Urinary bladder (tissue), 4 donors: Measurements from ENCODE around the gene FBH1. TPM values are rescaled to one million over a fixed set of nuclear protein-coding genes. Genes with fewer than 3 reads are reported as not detected.
"Not testable (repeated sequence)": the region's sequence is repeated elsewhere in the genome, so short reads cannot be mapped to it uniquely, and the experiment has no call there.

ENCODE experiments used
- DNase-seq: peaks from one replicate; pipeline ENCODE4 v3.0.0-alpha.2; 2015; ENCODE audit errors: extremely low spot score
- H3K27ac ChIP-seq: one replicate; pipeline ENCODE4 v1.5.1; 2013; ENCODE audit warnings: low read depth, mild to moderate bottlenecking, moderate library complexity
- H3K36me3 ChIP-seq: one replicate; pipeline ENCODE4 v1.6.1; 2013; ENCODE audit warnings: mild to moderate bottlenecking, moderate library complexity; ENCODE audit not compliant: insufficient read depth
- H3K4me1 ChIP-seq: one replicate; pipeline ENCODE4 v1.6.1; 2013; ENCODE audit warnings: mild to moderate bottlenecking, moderate library complexity; ENCODE audit not compliant: insufficient read depth
- H3K4me3 ChIP-seq: one replicate; pipeline ENCODE4 v1.5.1; 2013; ENCODE audit warnings: low read depth, low read length
- WGBS: extraction: QIAGEN DNeasy Blood & Tissue Kit; methylation state at CpG from one replicate; pipeline ENCODE4 v1.1.7; 2013; 5-methylcytosine and 5-hydroxymethylcytosine counted together
- polyA plus RNA-seq: library from polyadenylated mRNA; stranded (reverse); fragments of 200-250 nt; gene quantifications from one replicate; pipeline ENCODE4 v1.2.3, GENCODE V29; 2013
- total RNA-seq: library from RNA; depleted of rRNA; stranded (reverse); fragments of >200 nt; gene quantifications from one replicate; pipeline ENCODE4 v1.2.3, GENCODE V29; 2014
- donor health status: healthy with polysubstance abuse.
- donor health status: healthy.

Gene FBH1
- total and polyA plus RNA-seq, 2 donors = 57.4 to 65.7 TPM

DNA sequence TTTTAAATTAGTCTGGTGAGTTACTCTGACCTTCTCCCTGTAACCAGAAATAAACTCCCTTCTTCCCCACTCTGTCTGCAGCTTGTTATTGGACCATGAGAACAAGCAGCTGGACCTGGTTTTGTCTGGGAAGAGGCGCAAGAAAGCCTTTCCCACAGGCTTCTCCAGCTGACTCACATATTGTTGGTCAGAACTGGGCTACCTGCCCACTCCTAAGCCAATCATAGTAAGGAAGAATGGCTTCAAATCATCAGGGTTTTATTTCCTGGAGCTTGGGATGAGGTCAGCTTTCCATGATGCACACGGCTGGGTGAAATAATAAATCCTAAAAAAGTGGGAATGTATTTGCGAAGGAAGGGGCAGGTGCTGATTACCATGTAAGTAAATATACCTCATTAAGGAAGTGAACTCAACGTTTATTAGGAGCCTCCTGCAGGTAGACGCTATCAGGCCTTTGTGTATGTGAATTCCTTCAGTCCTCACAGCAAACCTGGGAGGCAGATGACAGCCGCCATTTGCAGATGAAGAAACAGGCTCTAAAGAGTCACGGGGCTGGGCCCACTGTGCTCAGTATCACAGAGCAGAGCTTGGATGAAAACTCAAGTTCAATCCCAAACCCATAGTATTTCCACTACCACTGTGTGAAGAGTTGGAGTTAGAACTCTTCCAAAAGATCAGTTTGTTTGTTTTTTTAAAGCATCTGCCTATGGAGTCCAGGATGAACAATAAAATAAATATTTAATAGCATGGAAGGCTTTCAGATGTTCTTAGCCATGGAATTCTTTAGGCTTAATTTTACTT is 54.5 kb downstream of the FBH1 start:
- H3K27ac ChIP-seq = peak overlapping the region; percentile 92
- H3K36me3 ChIP-seq = no peaks in the 10 kb centered on the region
- H3K4me1 ChIP-seq = peaks cover 4% of the 10 kb centered on the region
- H3K4me3 ChIP-seq = no peak overlapping the region
- WGBS = 30% methylated on average over 7 of the region's 7 CpGs
- DNase-seq = peak; percentile 89

DNA sequence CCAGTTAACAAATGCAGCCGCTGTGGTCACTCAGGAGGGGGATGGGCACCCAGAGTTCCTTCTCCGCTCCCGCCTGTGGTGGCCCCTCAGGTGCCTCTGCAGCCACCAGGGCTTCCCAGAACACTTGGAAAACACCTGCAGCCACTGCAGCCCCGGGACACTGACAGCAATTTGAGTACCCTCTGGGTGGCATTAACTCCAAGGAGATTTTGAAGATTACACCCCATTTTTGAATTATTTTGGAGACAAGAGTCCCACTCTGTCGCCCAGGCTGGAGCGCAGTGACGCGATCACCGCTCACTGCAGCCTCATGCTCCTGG is 55.1 kb downstream of the FBH1 start:
- H3K4me3 ChIP-seq = peak overlapping the region; percentile 10
- H3K36me3 ChIP-seq = no peaks in the 10 kb centered on the region

GRCh38 chr10:5945561-5946418 is 55.7 kb downstream of the FBH1 start:
- H3K27ac ChIP-seq = peak overlapping the region; percentile 92
- H3K36me3 ChIP-seq = no peaks in the 10 kb centered on the region
- DNase-seq = peak; percentile 36
- H3K4me3 ChIP-seq = peak overlapping the region; percentile 21
- peaks cover 4% of the 10 kb centered on the region for H3K4me1 ChIP-seq
- 26% methylated on average over 21 of the region's 21 CpGs for WGBS

More for the DNA sequence above, 55.1 kb downstream of the FBH1 start:
- 63% methylated on average over 9 of the region's 9 CpGs for WGBS
- peak overlapping the region; percentile 92 for H3K27ac ChIP-seq
- no peak for DNase-seq
- peaks cover 4% of the 10 kb centered on the region for H3K4me1 ChIP-seq

DNA sequence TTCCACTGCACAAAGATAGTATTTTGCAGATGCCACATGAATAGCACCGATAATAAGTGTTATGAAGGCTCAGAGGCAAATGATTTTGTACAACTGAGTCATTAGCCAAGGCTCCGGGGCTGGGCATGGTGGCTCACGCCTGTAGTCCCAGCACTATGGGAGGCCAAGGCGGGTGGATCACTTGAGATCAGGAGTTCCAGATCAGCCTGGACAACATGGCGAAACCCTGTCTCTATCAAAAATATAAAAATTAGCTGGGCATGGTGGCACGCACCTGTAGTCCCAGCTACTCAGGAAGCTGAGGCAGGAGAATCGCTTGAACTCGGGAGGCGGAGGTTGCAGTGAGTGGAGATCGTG is 56.4 kb downstream of the FBH1 start:
- not testable (repeated sequence) for H3K4me3 ChIP-seq, H3K36me3 ChIP-seq, H3K4me1 ChIP-seq, DNase-seq
- peak overlapping the region; percentile 72 for H3K27ac ChIP-seq
- WGBS = 87% methylated on average over 10 of the region's 10 CpGs

DNA sequence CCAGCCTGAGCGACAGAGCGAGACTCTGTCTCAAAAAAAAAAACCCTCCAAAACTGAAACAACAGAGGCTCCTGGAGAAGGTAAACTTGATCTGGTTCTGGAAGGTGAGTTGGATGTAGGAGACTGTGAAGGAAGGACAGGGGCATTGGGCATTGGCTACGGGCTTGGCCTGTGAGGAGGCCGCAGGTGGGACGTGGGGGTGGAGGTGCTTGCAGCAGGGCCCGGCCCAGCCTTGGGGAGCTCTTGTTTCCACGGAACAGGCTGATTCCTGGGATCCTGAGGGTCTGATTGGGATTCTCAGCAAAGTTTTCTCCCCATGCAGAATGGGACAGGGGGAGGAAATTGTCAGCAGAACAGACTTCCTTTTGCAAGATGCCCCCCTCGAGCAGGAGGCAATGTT is 56.7 kb downstream of the FBH1 start:
- WGBS = 92% methylated on average over 8 of the region's 8 CpGs
- H3K4me3 ChIP-seq = no peak overlapping the region
- no peak overlapping the region for H3K27ac ChIP-seq
- no peak for DNase-seq
- no peaks in the 10 kb centered on the region for H3K36me3 ChIP-seq
- peaks cover 4% of the 10 kb centered on the region for H3K4me1 ChIP-seq

DNA sequence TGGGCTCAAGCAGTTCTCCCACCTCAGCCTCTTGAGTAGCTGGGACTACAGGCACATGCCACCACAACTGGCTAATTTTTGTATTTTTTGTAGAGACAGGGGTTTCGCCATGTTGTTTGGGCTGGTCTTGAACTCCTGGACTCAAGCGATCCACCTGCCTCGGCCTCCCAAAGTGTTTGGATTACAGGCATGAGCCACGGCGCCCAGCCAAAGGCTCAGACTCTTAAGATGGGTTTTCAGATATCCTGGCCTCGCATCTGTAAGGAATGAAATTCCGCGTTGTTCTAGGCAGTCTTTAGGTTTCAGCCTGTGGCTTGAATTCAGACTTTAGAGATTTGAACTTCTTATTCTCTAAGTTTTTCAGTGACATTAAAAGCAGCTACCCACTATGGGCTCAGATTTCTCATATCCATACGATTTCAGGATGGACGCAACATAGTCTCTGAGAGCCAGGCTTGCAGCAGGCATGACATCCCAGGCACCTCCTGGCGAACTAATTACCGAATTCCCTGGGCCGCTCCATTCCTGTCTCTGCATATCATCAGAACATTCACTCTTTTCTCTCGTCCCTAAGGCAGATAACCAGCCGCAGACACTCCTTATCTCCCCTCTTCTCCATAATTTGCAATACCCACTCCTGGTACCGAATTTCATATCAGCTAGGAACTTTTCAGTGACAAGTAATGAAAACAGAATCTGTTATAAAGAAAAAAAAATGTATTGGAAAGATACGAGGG is 57.6 kb downstream of the FBH1 start:
- H3K36me3 ChIP-seq = no peaks in the 10 kb centered on the region
- no peak overlapping the region for H3K4me3 ChIP-seq
- DNase-seq = no peak
- 93% methylated on average over 17 of the region's 17 CpGs for WGBS
- H3K4me1 ChIP-seq = peaks cover 4% of the 10 kb centered on the region
- no peak overlapping the region for H3K27ac ChIP-seq

DNA sequence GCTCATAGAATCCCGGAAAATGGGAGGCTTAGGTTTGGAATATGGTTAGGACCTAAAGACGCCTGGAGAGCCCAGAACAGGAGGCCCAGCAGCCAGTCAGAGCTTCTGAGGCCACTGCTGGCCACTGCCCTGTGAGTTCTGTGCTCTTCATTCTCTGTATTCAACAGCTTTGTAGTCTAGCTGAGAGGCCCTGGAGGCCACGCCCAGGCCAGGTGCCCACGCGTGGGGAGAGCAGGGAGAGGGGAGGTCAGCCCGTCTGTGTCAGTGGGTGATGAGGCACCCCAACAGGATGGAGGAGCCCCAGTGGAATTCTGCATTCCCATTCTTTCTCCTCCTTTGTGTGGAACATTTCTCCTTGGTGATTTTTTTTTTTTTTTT is 58.2 kb downstream of the FBH1 start:
- Histone ChIP-seq H3K4me1 (peaks cover 4% of the 10 kb centered on the region), H3K4me3 (no peak overlapping the region), H3K27ac (no peak overlapping the region), H3K36me3 (no peaks in the 10 kb centered on the region)
- WGBS = 83% methylated on average over 6 of the region's 6 CpGs
- no peak for DNase-seq

DNA sequence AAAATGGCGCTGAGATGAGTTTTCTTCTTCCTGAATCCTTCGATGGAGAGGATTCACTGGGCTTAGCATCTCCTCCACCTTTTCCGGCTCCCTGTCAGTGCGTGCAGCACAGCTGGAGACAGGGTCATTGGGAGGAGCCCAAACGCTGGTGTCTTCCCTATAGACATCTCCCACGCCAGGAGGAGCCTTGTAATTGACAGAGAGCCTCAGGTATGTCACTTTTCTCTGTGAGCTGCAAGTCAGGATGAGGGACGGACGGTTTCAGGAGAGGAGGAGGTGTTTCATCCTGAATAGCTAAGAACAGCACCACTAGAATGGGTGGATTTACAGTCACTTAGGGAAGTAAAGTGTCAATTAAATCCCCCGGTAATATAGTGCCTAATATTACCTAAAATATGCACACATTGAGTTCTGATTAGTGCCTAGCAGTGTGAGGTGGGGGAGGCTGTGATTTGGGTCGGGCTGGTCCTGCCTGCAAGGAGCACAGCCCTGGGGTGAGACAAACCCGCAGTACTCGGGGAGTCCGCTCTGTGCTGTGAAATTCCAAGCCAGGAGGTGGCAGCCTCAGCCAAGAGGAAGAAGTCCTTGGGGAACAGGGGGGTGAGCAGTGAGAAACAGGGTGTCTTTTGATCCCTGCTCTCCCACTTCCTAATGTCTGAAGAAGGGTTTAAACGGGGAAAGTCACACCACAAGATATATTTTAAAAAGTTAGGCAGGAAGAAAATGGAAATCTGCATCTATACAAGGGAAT is 59.1 kb downstream of the FBH1 start:
- H3K36me3 ChIP-seq = no peaks in the 10 kb centered on the region
- WGBS = 47% methylated on average over 14 of the region's 14 CpGs
- no peak overlapping the region for H3K27ac ChIP-seq
- H3K4me3 ChIP-seq = no peak overlapping the region
- no peak for DNase-seq
- H3K4me1 ChIP-seq = no peaks in the 10 kb centered on the region

GRCh38 chr10:5951167-5951711 is 61.2 kb downstream of the FBH1 start:
- H3K4me3 ChIP-seq = no peak overlapping the region
- H3K36me3 ChIP-seq = no peaks in the 10 kb centered on the region
- DNase-seq = no peak
- H3K27ac ChIP-seq = no peak overlapping the region
- 57% methylated on average over 7 of the region's 7 CpGs for WGBS
- no peaks in the 10 kb centered on the region for H3K4me1 ChIP-seq

- Histone ChIP-seq H3K27ac (no peak overlapping the region), H3K36me3 (no peaks in the 10 kb centered on the region), H3K4me3 (no peak overlapping the region), H3K4me1 (no peaks in the 10 kb centered on the region)
- 81% methylated on average over 6 of the region's 6 CpGs for WGBS
- no peak for DNase-seq
Measured at GRCh38 chr10:5951721-5952407, 61.8 kb downstream of the FBH1 start.

GRCh38 chr10:5952731-5953385 is 62.8 kb downstream of the FBH1 start:
- Histone ChIP-seq H3K36me3 (no peaks in the 10 kb centered on the region), H3K4me3 (no peak overlapping the region), H3K4me1 (no peaks in the 10 kb centered on the region), H3K27ac (no peak overlapping the region)
- no peak for DNase-seq
- WGBS = 83% methylated on average over 20 of the region's 20 CpGs

DNA sequence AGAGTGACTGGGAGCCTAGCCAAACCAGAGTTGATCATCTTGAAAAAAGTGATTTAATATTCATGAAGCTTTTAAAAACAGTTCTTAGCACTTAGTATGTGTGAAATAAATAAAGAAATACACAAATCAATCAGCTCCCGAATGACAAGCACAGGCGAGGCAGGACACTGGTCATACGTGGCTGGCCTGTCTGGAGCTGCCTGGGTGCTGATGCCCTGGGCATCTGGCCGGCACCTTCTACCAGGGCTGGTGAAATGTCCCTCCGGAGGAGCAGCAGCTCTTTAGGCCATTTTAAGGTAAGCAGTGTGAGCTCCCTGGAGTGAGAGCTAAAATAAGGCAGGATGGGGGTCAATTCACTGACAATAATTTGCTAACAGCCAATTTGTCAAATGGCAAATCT is 63.6 kb downstream of the FBH1 start:
- Histone ChIP-seq H3K4me1 (no peaks in the 10 kb centered on the region), H3K36me3 (no peaks in the 10 kb centered on the region), H3K4me3 (no peak overlapping the region), H3K27ac (no peak overlapping the region)
- 89% methylated on average over 5 of the region's 5 CpGs for WGBS
- no peak for DNase-seq
